ENCODE data around the gene KNCN.

DNA sequence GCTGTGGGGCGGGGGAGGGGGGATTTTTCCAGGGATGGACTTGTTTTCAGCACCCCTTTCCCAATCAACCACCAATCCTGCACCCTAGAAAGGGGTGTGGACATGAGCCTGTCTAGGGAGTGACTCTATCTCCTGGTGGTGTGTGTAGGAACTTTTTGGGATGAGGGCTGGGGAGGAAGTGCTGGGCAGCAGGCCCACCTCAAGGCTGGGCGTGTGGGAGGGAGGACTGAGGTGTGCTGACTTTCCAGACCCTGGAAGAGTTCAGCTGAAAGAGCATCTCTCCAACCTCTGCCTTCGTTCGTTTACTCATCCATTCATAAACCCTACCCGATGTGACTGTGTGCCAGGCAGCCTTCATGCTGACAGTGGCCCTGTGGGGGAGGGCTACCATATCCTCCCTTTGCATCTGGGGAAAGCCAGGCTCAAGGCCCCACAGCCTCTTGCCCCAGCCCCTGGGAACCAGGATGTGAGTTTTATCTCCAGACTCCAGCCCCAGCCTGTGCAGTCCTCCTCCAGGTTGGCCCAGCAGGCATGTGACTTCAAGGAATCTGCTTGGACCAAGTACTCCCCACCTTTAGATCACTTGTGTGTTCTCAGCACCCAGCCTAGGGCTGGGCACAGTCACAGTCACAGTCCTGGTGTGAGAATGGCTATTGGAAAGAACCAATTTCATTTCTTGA is 6.7 kb downstream of the KNCN start:
- TF ChIP-seq, protein P1, sequence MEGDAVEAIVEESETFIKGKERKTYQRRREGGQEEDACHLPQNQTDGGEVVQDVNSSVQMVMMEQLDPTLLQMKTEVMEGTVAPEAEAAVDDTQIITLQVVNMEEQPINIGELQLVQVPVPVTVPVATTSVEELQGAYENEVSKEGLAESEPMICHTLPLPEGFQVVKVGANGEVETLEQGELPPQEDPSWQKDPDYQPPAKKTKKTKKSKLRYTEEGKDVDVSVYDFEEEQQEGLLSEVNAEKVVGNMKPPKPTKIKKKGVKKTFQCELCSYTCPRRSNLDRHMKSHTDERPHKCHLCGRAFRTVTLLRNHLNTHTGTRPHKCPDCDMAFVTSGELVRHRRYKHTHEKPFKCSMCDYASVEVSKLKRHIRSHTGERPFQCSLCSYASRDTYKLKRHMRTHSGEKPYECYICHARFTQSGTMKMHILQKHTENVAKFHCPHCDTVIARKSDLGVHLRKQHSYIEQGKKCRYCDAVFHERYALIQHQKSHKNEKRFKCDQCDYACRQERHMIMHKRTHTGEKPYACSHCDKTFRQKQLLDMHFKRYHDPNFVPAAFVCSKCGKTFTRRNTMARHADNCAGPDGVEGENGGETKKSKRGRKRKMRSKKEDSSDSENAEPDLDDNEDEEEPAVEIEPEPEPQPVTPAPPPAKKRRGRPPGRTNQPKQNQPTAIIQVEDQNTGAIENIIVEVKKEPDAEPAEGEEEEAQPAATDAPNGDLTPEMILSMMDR (IDR thresholded peaks at IDR 0.05) = no peak
- TF ChIP-seq POLR2A (IDR thresholded peaks at IDR 0.05) = no peak
